NCI-H1092 treated with DMSO at 0.1 percent for 48 hours (cell line): ENCODE data around the gene UBE4B.
"Not testable (repeated sequence)": the region's sequence is repeated elsewhere in the genome, so short reads cannot be mapped to it uniquely, and the experiment has no call there.

Experiments
- DNase-seq: peaks from one replicate; lab custom pipeline; 2025; lab: John Stamatoyannopoulos, UW

UBE4B gene

GRCh38 chr1:10210841-10211804, 178.4 kb downstream of the UBE4B start:
- DNase-seq = peak; percentile 76

GRCh38 chr1:10211805-10212410, 179.2 kb downstream of the UBE4B start:
- peak; percentile 73 for DNase-seq

- DNase-seq = no peak
Measured at GRCh38 chr1:10212476-10212875, 179.7 kb downstream of the UBE4B start.

- no peak for DNase-seq
Measured at GRCh38 chr1:10213186-10213705, 180.5 kb downstream of the UBE4B start.

- no peak for DNase-seq
Measured at GRCh38 chr1:10216090-10216749, 183.5 kb downstream of the UBE4B start.

- DNase-seq = no peak
Measured at GRCh38 chr1:10217748-10218441, 185.1 kb downstream of the UBE4B start.

GRCh38 chr1:10220200-10220599, 187.4 kb downstream of the UBE4B start:
- DNase-seq = no peak

GRCh38 chr1:10220657-10221056, 187.9 kb downstream of the UBE4B start:
- not testable (repeated sequence) for DNase-seq

GRCh38 chr1:10225573-10225972, 192.8 kb downstream of the UBE4B start:
- DNase-seq = no peak

- no peak for DNase-seq
Measured at GRCh38 chr1:10228528-10228927, 195.8 kb downstream of the UBE4B start.

GRCh38 chr1:10229903-10230302, 197.1 kb downstream of the UBE4B start:
- DNase-seq = no peak
